ENCODE results near the gene MCM7. TPM values are rescaled to one million over a fixed set of nuclear protein-coding genes. Genes with fewer than 3 reads are reported as not detected.
A peak's percentile ranks its signal among the peaks of the same experiment; 100 is the strongest.

The MCM7 gene
- total RNA-seq, 2 experiments from 2014 or later: 411 to 429 TPM

DNA sequence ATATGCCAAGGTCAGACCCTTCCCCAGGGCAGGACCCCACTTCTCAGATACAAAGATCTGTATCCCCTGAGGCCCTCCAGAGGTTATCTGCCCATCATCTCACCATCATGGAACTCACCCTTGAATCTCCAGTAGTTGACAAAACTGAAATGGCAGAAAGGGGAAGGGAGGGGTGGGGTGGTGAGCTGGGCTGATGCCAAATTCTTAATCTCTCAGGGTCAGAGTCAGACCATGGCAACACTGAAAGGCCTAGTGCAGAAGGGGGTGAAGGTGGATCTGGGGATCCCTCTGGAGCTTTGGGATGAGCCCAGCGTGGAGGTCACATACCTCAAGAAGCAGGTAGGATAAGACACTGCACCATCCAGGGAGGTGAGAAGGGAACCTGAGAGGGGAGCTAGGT is 21.4 kb upstream of the MCM7 start:
- H3K4me3 Mint-ChIP-seq: no peak overlapping the region
- no peak overlapping the region for H3K27ac Mint-ChIP-seq
- H3K4me1 Mint-ChIP-seq: peaks cover 35% of the 10 kb centered on the region
- ChIA-PET POLR2A (no interaction called here), CTCF (interaction anchor here (0.7 kb wide), 1 partner anchor 15 kb away, joined by 3 read pairs; no protein-coding TSS in a partner anchor)
- H3K27me3 Mint-ChIP-seq: no peaks in the 10 kb centered on the region
- intact Hi-C loops (cut with DNase I, micrococcal nuclease): no loop called here
- H3K9me3 Mint-ChIP-seq (ENCODE audit: low read depth): no peaks in the 10 kb centered on the region
- H3K36me3 Mint-ChIP-seq (ENCODE audit: low read depth): peaks cover 16% of the 10 kb centered on the region
- ATAC-seq (no peak), DNase-seq (no peak)

DNA sequence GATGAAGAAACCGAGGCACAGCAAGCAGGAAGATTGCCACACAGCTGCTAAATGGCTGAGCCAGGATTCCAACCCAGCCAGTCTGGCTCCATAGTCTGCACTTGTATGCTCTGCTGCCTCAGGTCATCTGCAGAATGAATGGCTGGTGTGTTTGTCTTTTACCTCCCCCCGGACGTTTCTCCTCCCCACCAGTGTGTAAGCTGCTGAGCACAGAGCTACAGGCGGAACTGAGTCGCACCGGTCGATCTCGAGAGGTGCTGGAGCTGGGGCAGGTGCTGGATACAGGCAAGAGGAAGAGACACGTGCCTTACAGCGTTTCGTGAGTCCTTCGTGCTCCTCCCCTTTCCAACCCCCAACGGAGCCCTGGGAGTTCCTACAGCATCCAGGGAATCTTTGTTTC is 20.9 kb upstream of the MCM7 start:
- H3K27me3 Mint-ChIP-seq: no peaks in the 10 kb centered on the region
- ChIA-PET POLR2A (no interaction called here), CTCF (interaction anchor here (0.7 kb wide), 1 partner anchor 14 kb away, joined by 3 read pairs; no protein-coding TSS in a partner anchor)

DNA sequence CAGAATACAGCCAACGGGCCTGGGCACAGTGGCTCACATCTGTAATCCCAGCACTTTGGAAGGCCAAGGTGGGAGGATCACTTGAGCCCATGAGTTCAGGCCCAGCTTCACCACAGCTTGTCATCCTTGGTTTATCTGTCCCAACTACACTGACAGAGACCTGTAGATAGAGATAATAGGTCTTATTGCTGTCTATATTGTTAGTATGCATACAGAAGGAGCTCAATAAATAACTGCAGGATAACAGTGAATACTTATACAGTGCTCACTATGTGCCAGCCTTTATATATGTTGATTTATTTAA is 19.5 kb upstream of the MCM7 start:
- peaks cover 34% of the 10 kb centered on the region for H3K4me1 Mint-ChIP-seq
- ATAC-seq (no peak), DNase-seq (no peak)
- H3K36me3 Mint-ChIP-seq (ENCODE audit: low read depth): peaks cover 15% of the 10 kb centered on the region
- ChIA-PET POLR2A (interaction anchor here (0.6 to 1.4 kb wide), 6 partner anchors 11 to 245 kb away, joined by 3 to 9 read pairs (median 4); partner anchors contain the start of genes AP4M1, GPC2, MCM7 and STAG3), CTCF (interaction anchor here (1.1 to 2.6 kb wide), 6 partner anchors 10 to 224 kb away, joined by 3 to 12 read pairs (median 4); partner anchors contain the start of gene COPS6)
- H3K27me3 Mint-ChIP-seq: no peaks in the 10 kb centered on the region
- H3K27ac Mint-ChIP-seq: peak overlapping the region; percentile 94
- H3K4me3 Mint-ChIP-seq: peak overlapping the region; percentile 86
- no peaks in the 10 kb centered on the region for H3K9me3 Mint-ChIP-seq (ENCODE audit: low read depth)
- intact Hi-C loops (cut with DNase I, micrococcal nuclease): loop anchor here in 1 of 2 experiments (1.0 kb wide), 1 partner anchor 28 kb away; the partner anchor contains the start of gene LAMTOR4

More for the DNA sequence above, 20.9 kb upstream of the MCM7 start:
- Mint-ChIP-seq H3K4me3 (no peak overlapping the region), H3K27ac (no peak overlapping the region), H3K36me3 (ENCODE audit: low read depth) (peaks cover 16% of the 10 kb centered on the region), H3K4me1 (peaks cover 35% of the 10 kb centered on the region), H3K9me3 (ENCODE audit: low read depth) (no peaks in the 10 kb centered on the region)
- DNase-seq (no peak), ATAC-seq (no peak)
- intact Hi-C loops (cut with DNase I, micrococcal nuclease): no loop called here

DNA sequence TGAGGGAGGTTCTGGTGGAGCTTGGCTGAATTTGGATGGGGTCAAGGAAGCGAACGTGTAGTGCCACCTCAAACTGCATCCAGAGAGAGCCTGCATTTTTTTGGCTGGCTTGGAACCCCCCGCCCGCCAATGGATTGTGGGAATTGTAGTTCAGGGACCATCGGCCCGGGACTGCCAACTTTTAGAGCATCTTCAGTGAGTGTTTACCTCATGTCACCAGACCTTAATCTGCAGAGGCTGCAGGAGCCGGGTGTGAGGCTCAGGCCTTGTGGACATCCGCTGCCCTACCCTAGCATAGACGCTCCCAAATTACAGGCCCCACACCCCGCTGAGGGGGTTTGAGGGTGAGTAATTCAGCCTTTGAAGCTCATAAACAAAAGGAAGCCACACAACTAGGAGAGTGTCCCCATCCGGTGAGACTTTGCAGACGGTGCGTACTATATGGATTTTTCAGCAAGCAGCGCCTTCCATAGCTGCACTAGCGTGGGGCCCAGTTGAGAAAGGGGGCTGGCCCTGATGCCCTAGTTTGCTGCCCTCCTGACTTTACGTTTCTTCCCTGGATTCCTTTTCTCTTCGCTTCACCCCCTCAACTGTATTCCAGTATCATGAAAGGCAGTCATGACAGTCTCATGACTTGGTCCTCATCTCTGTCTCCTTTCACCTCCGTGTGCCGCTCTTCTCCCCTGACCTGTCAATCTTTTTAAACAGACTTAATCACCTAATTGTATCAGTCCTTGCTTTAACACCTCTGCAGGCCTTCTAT is 19.0 kb upstream of the MCM7 start:
- Mint-ChIP-seq H3K27ac (peak overlapping the region; percentile 94), H3K36me3 (ENCODE audit: low read depth) (peaks cover 13% of the 10 kb centered on the region), H3K27me3 (no peaks in the 10 kb centered on the region), H3K4me3 (peak overlapping the region; percentile 86), H3K9me3 (ENCODE audit: low read depth) (no peaks in the 10 kb centered on the region), H3K4me1 (peaks cover 29% of the 10 kb centered on the region)
- intact Hi-C loops (cut with DNase I, micrococcal nuclease): loop anchor here (1.0 kb wide), 9 partner anchors 7 to 553 kb away; partner anchors contain the start of genes AP4M1 (in 2 of the 2), LAMTOR4 (in 2 of the 2), MCM7 (in 2 of the 2) and COPS6 (in 1 of the 2)
- DNase-seq (peak; percentile 85), ATAC-seq (peak; percentile 69)
- ChIA-PET CTCF (interaction anchor here (1.2 to 2.6 kb wide), 5 partner anchors 10 to 225 kb away, joined by 4 to 12 read pairs (median 4); no protein-coding TSS in a partner anchor), POLR2A (interaction anchor here (0.5 to 1.4 kb wide), 7 partner anchors 12 to 245 kb away, joined by 3 to 9 read pairs (median 4); partner anchors contain the start of genes AP4M1, GPC2, MCM7 and STAG3)

DNA sequence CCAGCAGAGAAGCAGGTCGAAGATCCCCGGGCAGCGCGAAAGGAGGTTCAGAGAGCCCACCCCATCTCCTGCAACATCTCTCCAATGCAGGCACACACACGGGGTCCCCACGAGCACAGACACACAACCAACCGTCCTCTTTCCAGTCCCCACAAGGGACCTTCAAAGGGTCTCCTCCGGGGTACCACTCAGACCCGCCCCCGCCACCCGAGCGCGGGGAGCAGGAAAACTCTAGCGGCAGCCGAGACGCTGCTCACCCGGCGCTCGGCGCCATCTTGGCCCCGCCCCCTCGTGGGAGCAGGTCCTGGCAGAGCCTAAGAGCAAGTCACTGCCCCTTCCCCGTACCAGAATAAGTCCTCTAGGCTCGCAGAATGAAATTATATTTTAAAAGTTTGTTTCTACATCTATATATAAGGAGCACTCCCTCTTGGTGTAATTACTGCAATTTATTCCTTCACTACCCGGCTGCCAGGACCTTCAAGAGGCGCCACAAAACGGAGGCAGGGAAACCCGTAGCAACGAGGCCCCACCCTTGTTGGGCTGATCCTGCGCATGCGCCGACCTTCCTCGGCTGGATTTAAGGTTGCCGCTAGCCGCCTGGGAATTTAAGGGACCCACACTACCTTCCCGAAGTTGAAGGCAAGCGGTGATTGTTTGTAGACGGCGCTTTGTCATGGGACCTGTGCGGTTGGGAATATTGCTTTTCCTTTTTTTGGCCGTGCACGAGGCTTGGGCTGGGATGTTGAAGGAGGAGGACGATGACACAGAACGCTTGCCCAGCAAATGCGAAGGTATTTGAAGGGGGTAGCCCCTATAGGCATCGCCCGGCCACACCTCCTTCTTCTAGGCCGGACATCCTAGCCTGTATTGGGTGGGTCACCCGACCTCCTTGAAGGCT is 18.1 kb upstream of the MCM7 start, which contains the start of the genes CNPY4 and TAF6:
TSS of gene CNPY4 (plus strand) at position 563 of the 898 bp plus-strand sequence. CDS start at position 674, 111 bp downstream.
TSS of gene TAF6 (minus strand) at position 287 of the 898 bp plus-strand sequence. CDS start 5,149 bp downstream, outside the sequence.
- peaks cover 20% of the 10 kb centered on the region for H3K4me1 Mint-ChIP-seq
- intact Hi-C loops (cut with DNase I, micrococcal nuclease): loop anchor here (1.0 kb wide), 9 partner anchors 8 to 554 kb away; partner anchors contain the start of genes AP4M1 (in 2 of the 2), MCM7 (in 2 of the 2), COPS6 (in 1 of the 2) and GNB2 (in 1 of the 2)

DNA sequence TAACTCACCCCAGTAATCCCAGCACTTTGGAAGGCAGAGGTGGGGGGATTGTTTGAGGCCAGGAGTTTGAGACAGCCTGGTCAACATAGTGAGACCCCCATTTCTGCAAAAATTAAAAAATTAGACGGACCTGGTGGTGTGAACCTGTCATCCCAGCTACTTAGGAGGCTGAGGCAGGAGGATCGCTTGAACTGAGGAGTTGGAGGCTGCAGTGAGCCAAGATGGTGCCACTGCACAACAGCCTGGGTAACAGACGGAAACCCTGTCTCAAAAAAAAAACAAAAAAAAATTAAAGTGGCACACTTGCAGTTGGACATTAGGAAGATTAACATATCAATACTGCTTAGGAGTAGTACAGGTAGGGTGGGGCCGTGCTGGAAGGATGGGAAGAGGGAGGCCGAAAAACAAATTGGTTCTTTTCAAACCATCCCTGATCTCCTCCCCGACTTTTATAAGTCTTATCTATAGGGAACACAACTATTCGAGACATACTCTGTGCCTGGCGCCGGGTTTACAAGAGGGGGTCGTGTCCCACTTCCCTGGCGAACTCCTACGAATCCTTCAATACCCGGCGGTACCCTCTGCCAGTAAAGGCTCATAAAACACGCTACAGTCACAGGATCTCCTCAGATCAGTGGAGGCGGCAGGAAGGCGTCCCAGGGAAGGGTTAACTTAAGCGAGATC is 17.3 kb upstream of the MCM7 start:
- H3K4me3 Mint-ChIP-seq: peak overlapping the region; percentile 86
- peaks cover 13% of the 10 kb centered on the region for H3K36me3 Mint-ChIP-seq (ENCODE audit: low read depth)
- peak overlapping the region; percentile 94 for H3K27ac Mint-ChIP-seq
- CTCF ChIA-PET: no interaction called here
- H3K4me1 Mint-ChIP-seq: peaks cover 18% of the 10 kb centered on the region
- intact Hi-C loops (cut with DNase I, micrococcal nuclease): loop anchor here (1.0 kb wide), 9 partner anchors 9 to 555 kb away; partner anchors contain the start of genes AP4M1 (in 2 of the 2), MCM7 (in 2 of the 2), COPS6 (in 1 of the 2) and GNB2 (in 1 of the 2)
- ATAC-seq (no peak), DNase-seq (no peak)
- no peaks in the 10 kb centered on the region for H3K9me3 Mint-ChIP-seq (ENCODE audit: low read depth)
- POLR2A ChIA-PET: interaction anchor here (0.7 kb wide), 1 partner anchor 1113 kb away, joined by 7 read pairs; no protein-coding TSS in a partner anchor
- H3K27me3 Mint-ChIP-seq: no peaks in the 10 kb centered on the region

More for the DNA sequence above, 18.1 kb upstream of the MCM7 start, which contains the start of the genes CNPY4 and TAF6:
- DNase-seq: peak; percentile 97
- peak within 1 kb of the TSS; percentile 94 for H3K27ac Mint-ChIP-seq
- H3K4me3 Mint-ChIP-seq: peak within 1 kb of the TSS; percentile 86
- CTCF ChIA-PET: interaction anchor here (1.2 to 2.6 kb wide), 5 partner anchors 11 to 226 kb away, joined by 4 to 12 read pairs (median 4); no protein-coding TSS in a partner anchor
- ATAC-seq: peak; percentile 76
- POLR2A ChIA-PET: interaction anchor here (0.5 to 1.2 kb wide), 3 partner anchors 12 to 44 kb away, joined by 4 to 5 read pairs (median 4); no protein-coding TSS in a partner anchor
- peaks cover 7% of the 10 kb centered on the region for H3K36me3 Mint-ChIP-seq (ENCODE audit: low read depth)
- H3K27me3 Mint-ChIP-seq: no peaks in the 10 kb centered on the region
- H3K9me3 Mint-ChIP-seq (ENCODE audit: low read depth): no peaks in the 10 kb centered on the region

DNA sequence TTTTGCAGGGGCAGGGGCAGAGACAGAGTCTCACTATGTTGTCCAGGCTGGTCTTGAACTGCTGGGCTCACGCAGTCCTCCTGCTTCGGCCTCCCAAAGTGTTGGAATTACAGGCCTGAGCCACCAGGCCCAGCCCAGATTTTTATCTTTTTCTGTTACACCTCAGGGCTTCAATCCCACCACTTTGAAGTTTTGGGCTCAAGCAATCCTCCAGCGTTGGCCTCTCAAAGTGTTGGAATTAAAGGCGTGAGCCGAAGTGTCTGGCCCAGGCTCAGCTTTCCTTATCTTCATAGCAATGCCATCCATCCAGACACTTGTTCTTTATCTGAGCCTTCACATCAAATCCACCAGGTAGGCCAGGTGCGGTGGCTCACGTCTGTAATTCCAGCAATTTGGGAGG is 13.8 kb upstream of the MCM7 start:
- Mint-ChIP-seq H3K36me3 (ENCODE audit: low read depth) (peaks cover 28% of the 10 kb centered on the region), H3K9me3 (ENCODE audit: low read depth) (no peaks in the 10 kb centered on the region), H3K4me1 (peaks cover 13% of the 10 kb centered on the region), H3K4me3 (no peak overlapping the region), H3K27ac (no peak overlapping the region), H3K27me3 (no peaks in the 10 kb centered on the region)
- ChIA-PET POLR2A (no interaction called here), CTCF (interaction anchor here (0.6 to 5.7 kb wide), 2 partner anchors 16 to 32 kb away, joined by 3 to 30 read pairs; no protein-coding TSS in a partner anchor)
- DNase-seq: no peak
- ATAC-seq: no peak
- intact Hi-C loops (cut with DNase I, micrococcal nuclease): no loop called here

DNA sequence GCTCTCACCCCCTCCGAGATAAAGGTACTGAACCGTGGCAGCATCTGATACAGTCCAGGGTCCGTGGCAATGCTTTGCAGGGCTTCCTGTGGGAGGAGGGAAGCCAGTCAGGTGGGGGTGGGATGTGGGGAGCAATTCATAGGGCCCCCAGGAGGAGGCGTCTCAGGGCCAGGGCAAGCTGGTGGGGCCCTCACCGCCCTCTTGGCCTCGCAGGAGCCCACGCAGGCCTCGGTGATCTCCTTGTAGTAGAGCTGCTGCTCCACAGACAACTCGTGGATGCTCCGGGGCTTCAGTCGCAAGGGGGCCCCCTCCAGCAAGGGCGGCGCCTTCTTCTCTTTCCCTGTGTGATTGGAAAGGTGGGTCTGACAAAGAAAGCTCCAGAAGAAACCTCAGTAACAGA is 10.7 kb upstream of the MCM7 start:
- CTCF ChIA-PET: interaction anchor here (0.7 to 5.7 kb wide), 2 partner anchors 20 to 200 kb away, joined by 4 to 30 read pairs; no protein-coding TSS in a partner anchor
- DNase-seq: no peak
- peaks cover 2% of the 10 kb centered on the region for H3K4me1 Mint-ChIP-seq
- POLR2A ChIA-PET: interaction anchor here (0.9 to 1.9 kb wide), 2 partner anchors 11 to 17 kb away, joined by 3 to 8 read pairs; partner anchors contain the start of genes AP4M1 and MCM7
- no peak overlapping the region for H3K4me3 Mint-ChIP-seq
- ATAC-seq: no peak
- intact Hi-C loops (cut with DNase I, micrococcal nuclease): no loop called here
- no peak overlapping the region for H3K27ac Mint-ChIP-seq
- H3K9me3 Mint-ChIP-seq (ENCODE audit: low read depth): no peaks in the 10 kb centered on the region
- no peaks in the 10 kb centered on the region for H3K27me3 Mint-ChIP-seq
- H3K36me3 Mint-ChIP-seq (ENCODE audit: low read depth): peaks cover 31% of the 10 kb centered on the region

DNA sequence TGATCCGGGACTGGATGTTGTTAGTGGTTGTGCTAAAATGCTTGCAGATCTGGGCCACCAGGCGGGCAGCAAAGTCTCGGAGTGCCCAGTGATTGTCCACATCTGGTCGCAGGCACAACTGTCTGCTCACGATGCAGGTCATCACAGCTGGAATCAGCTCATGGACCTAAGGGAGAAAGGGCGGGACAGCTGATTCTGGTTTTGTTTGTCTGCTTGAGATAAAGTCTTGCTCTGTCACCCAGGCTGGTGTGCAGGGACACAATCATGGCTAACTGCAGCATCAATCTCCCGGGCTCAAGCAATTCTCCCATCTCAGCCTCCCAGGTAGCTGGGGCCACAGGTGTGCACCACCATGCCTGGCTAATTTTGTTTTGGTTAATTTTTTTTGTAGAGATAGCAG is 10.0 kb upstream of the MCM7 start:
- intact Hi-C loops (cut with DNase I, micrococcal nuclease): no loop called here
- Mint-ChIP-seq H3K36me3 (ENCODE audit: low read depth) (peaks cover 29% of the 10 kb centered on the region), H3K27me3 (no peaks in the 10 kb centered on the region)

More for the DNA sequence above, 10.0 kb upstream of the MCM7 start:
- H3K4me3 Mint-ChIP-seq: no peak overlapping the region
- no peaks in the 10 kb centered on the region for H3K4me1 Mint-ChIP-seq
- POLR2A ChIA-PET: interaction anchor here (0.9 to 1.9 kb wide), 2 partner anchors 10 to 16 kb away, joined by 3 to 8 read pairs; partner anchors contain the start of genes AP4M1 and MCM7
- CTCF ChIA-PET: interaction anchor here (5.7 kb wide), 1 partner anchor 20 kb away, joined by 30 read pairs; no protein-coding TSS in a partner anchor
- ATAC-seq (no peak), DNase-seq (no peak)
- no peaks in the 10 kb centered on the region for H3K9me3 Mint-ChIP-seq (ENCODE audit: low read depth)
- H3K27ac Mint-ChIP-seq: no peak overlapping the region
